ENCODE measurements around the gene PDE4A. TPM values are rescaled to one million over a fixed set of nuclear protein-coding genes. Genes with fewer than 3 reads are reported as not detected.
"Not testable (repeated sequence)": the region's sequence is repeated elsewhere in the genome, so short reads cannot be mapped to it uniquely, and the experiment has no call there.

The PDE4A gene
- total RNA-seq, 1 experiment from 2014 or later = 1.1 TPM

- DNase-seq (ENCODE audit: low spot score) = not testable (repeated sequence)
Observed at GRCh38 chr19:10462042-10462441, 41.7 kb downstream of the PDE4A start.

- DNase-seq (ENCODE audit: low spot score) = no peak
Observed at GRCh38 chr19:10462557-10462956, 42.2 kb downstream of the PDE4A start.

GRCh38 chr19:10464456-10464855, 44.1 kb downstream of the PDE4A start:
- DNase-seq (ENCODE audit: low spot score) = no peak

GRCh38 chr19:10467104-10467706, 46.9 kb downstream of the PDE4A start:
- no peak for DNase-seq (ENCODE audit: low spot score)

- no peak for DNase-seq (ENCODE audit: low spot score)
Observed at GRCh38 chr19:10468133-10468532, 47.8 kb downstream of the PDE4A start.

GRCh38 chr19:10471909-10472308, 51.6 kb downstream of the PDE4A start:
- peak; percentile 30 for DNase-seq (ENCODE audit: low spot score)

GRCh38 chr19:10473192-10473591, 52.9 kb downstream of the PDE4A start:
- DNase-seq (ENCODE audit: low spot score) = no peak

GRCh38 chr19:10474962-10475451, 54.7 kb downstream of the PDE4A start:
- DNase-seq (ENCODE audit: low spot score) = no peak

GRCh38 chr19:10478476-10478875, 58.1 kb downstream of the PDE4A start:
- no peak for DNase-seq (ENCODE audit: low spot score)

GRCh38 chr19:10478903-10479384, 58.6 kb downstream of the PDE4A start:
- DNase-seq (ENCODE audit: low spot score) = peak; percentile 23

GRCh38 chr19:10486551-10486950, 66.2 kb downstream of the PDE4A start:
- DNase-seq (ENCODE audit: low spot score) = no peak

GRCh38 chr19:10491472-10492047, 71.2 kb downstream of the PDE4A start:
- DNase-seq (ENCODE audit: low spot score) = no peak

GRCh38 chr19:10497371-10497770, 77.0 kb downstream of the PDE4A start:
- no peak for DNase-seq (ENCODE audit: low spot score)

GRCh38 chr19:10499550-10500246, 79.4 kb downstream of the PDE4A start:
- DNase-seq (ENCODE audit: low spot score) = no peak

GRCh38 chr19:10500247-10500592, 79.9 kb downstream of the PDE4A start:
- DNase-seq (ENCODE audit: low spot score) = no peak

- DNase-seq (ENCODE audit: low spot score) = peak; percentile 53
Observed at GRCh38 chr19:10501971-10502523, 81.7 kb downstream of the PDE4A start.

- DNase-seq (ENCODE audit: low spot score) = peak; percentile 58
Observed at GRCh38 chr19:10502524-10503001, 82.2 kb downstream of the PDE4A start.

- DNase-seq (ENCODE audit: low spot score) = no peak
Observed at GRCh38 chr19:10503002-10503789, 82.9 kb downstream of the PDE4A start, which contains the start of gene KEAP1. Gene KEAP1 (minus strand): TSS chr19:10503356. CDS start chr19:10500033, 3,323 bp downstream.

- DNase-seq (ENCODE audit: low spot score) = no peak
Observed at GRCh38 chr19:10505583-10506229, 85.4 kb downstream of the PDE4A start.

GRCh38 chr19:10508036-10508435, 87.7 kb downstream of the PDE4A start:
- DNase-seq (ENCODE audit: low spot score) = no peak

- DNase-seq (ENCODE audit: low spot score) = no peak
Observed at GRCh38 chr19:10508707-10509106, 88.4 kb downstream of the PDE4A start.

Measured in H4 (cell line).